GM12892 (cell line): ENCODE data around the gene GIPR.

Experiments
- POLR2A ChIP-seq: IDR thresholded peaks from 2 replicates; pipeline ENCODE4 v1.6.1; 2011; ENCODE audit warnings: low read depth, low read length, control low read depth
- POLR2AphosphoS5 ChIP-seq: IDR thresholded peaks from 2 replicates; pipeline ENCODE4 v1.6.1; 2011; ENCODE audit warnings: low read depth, low read length, control low read depth
- TAF1 ChIP-seq: IDR thresholded peaks from 2 replicates; pipeline ENCODE4 v1.6.1; 2011; ENCODE audit warnings: low read depth, mild to moderate bottlenecking, control low read depth, low read length, borderline replicate concordance

DNA sequence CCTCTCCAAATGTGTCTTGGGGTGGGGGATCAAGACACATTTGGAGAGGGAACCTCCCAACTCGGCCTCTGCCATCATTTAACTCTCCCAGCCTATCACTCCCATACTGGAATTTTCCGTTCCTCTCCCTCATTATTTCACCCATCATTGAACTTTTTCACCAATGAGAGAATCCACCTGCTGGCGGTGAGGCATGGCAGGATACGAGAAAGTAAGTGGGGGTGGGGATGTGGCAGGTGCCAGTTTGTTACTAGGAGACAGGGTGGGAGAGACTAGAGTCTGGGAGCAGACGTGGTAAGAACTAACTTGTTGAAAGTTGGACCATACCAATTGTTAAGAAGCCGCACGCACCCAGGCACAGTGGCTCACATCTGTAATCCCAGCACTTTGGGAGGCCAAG is 6.9 kb downstream of the GIPR start:
- TF ChIP-seq POLR2A (no peak), TAF1 (no peak), POLR2AphosphoS5 (no peak)
